SU-DHL-6 (cell line): ENCODE results near the gene CNTNAP5.

Experiments
- H2AFZ ChIP-seq: fragments of 200-600 bp; sonication (generic); 2 replicates; pipeline ENCODE4 v1.6.1; 2014; ENCODE audit warnings: low read depth, mild to moderate bottlenecking, moderate library complexity, mixed read lengths, antibody characterized with exemption, low read length; ENCODE audit not compliant: severe bottlenecking
- H3F3A ChIP-seq: fragments of 200-600 bp; shearing (Covaris generic); 2 replicates; pipeline ENCODE4 v1.6.0; 2016; ENCODE audit warnings: antibody characterized with exemption, mild to moderate bottlenecking; ENCODE audit not compliant: insufficient read depth
- H3K27ac ChIP-seq: fragments of 200-600 bp; sonication (generic); 2 replicates; pipeline ENCODE4 v1.5.1; 2016; ENCODE audit warnings: low read depth, mild to moderate bottlenecking, low read length, moderate library complexity, mixed read lengths
- H3K27me3 ChIP-seq: fragments of 200-600 bp; sonication (generic), shearing (Covaris generic); 2 replicates; pipeline ENCODE4 v1.6.0; 2014; ENCODE audit warnings: mild to moderate bottlenecking, low read length
- H3K36me3 ChIP-seq: fragments of 200-600 bp; sonication (generic); 2 replicates; pipeline ENCODE4 v1.6.1; 2014; ENCODE audit warnings: mild to moderate bottlenecking, low read length, mixed read lengths
- H3K4me2 ChIP-seq: fragments of 300-600, 200-600 bp; shearing (Covaris generic), sonication (generic); 2 replicates; pipeline ENCODE4 v1.6.0; 2014; ENCODE audit warnings: low read length, low read depth, mild to moderate bottlenecking; ENCODE audit not compliant: poor library complexity, severe bottlenecking
- H3K4me3 ChIP-seq: fragments of 200-600 bp; sonication (generic); 2 replicates; pipeline ENCODE4 v1.5.1; 2014; ENCODE audit warnings: antibody characterized with exemption, low read length, mild to moderate bottlenecking, mixed read lengths; ENCODE audit not compliant: insufficient read depth, poor library complexity, severe bottlenecking
- H3K79me2 ChIP-seq: fragments of 200-600 bp; sonication (generic); 2 replicates; pipeline ENCODE4 v1.6.1; 2014; ENCODE audit warnings: mild to moderate bottlenecking, low read length, moderate library complexity; ENCODE audit not compliant: insufficient read depth
- H3K9ac ChIP-seq: fragments of 200-600 bp; sonication (generic); 2 replicates; pipeline ENCODE4 v1.7.0; 2014; ENCODE audit warnings: mild to moderate bottlenecking, low read length
- H3K9me2 ChIP-seq: fragments of 200-600 bp; sonication (generic); replicated peaks from 2 replicates; pipeline ENCODE4 v1.6.1; 2014; ENCODE audit warnings: low read length; ENCODE audit not compliant: insufficient read depth
- H3K9me3 ChIP-seq: fragments of 200-600 bp; sonication (generic); 2 replicates; pipeline ENCODE4 v1.6.1; 2014; ENCODE audit warnings: low read length, mixed read lengths; ENCODE audit not compliant: insufficient read depth
- H4K20me1 ChIP-seq: fragments of 200-600 bp; sonication (generic); 2 replicates; pipeline ENCODE4 v1.6.1; 2014; ENCODE audit warnings: low read depth, mild to moderate bottlenecking, antibody characterized with exemption, low read length, moderate library complexity, mixed read lengths
- CTCF ChIP-seq: fragments of 200-600 bp; sonication (generic); IDR thresholded peaks from one replicate; pipeline ENCODE4 v1.5.1; 2017; ENCODE audit warnings: antibody characterized with exemption, mild to moderate bottlenecking, low read length, moderate library complexity; ENCODE audit not compliant: insufficient read depth, poor library complexity, severe bottlenecking
- EZH2phosphoT487 ChIP-seq: fragments of 200-600 bp; sonication (generic), shearing (Covaris generic); conservative IDR thresholded peaks from 2 replicates; pipeline ENCODE4 v1.6.1; 2018; ENCODE audit warnings: mild to moderate bottlenecking, antibody characterized with exemption, low read length, moderate library complexity, mixed read lengths

CNTNAP5 gene

GRCh38 chr2:124424074-124424473 is 399.0 kb downstream of the CNTNAP5 start:
- no peak for TF ChIP-seq CTCF
- no peak for TF ChIP-seq EZH2phosphoT487
- Histone ChIP-seq H3K4me3 (no peak overlapping the region), H4K20me1 (no peaks in the 10 kb centered on the region)

GRCh38 chr2:124426122-124426521 is 401.0 kb downstream of the CNTNAP5 start:
- Histone ChIP-seq H3K4me2 (no peak overlapping the region), H3K27ac (no peak overlapping the region), H3K36me3 (no peaks in the 10 kb centered on the region), H3K9me3 (no peaks in the 10 kb centered on the region), H3K27me3 (no peaks in the 10 kb centered on the region), H3K9ac (no peak overlapping the region), H2AFZ (no peak overlapping the region), H4K20me1 (no peaks in the 10 kb centered on the region), H3F3A (no peaks in the 10 kb centered on the region), H3K9me2 (no peaks in the 10 kb centered on the region), H3K4me3 (no peak overlapping the region), H3K79me2 (no peaks in the 10 kb centered on the region)
- TF ChIP-seq EZH2phosphoT487, result no peak
- TF ChIP-seq CTCF, result no peak

More at GRCh38 chr2:124424074-124424473, 399.0 kb downstream of the CNTNAP5 start:
- no peak overlapping the region for H3K4me2 ChIP-seq
- no peak overlapping the region for H3K9ac ChIP-seq
- no peak overlapping the region for H2AFZ ChIP-seq
- no peaks in the 10 kb centered on the region for H3K27me3 ChIP-seq
- no peak overlapping the region for H3K27ac ChIP-seq
- H3K79me2 ChIP-seq, result no peaks in the 10 kb centered on the region
- no peaks in the 10 kb centered on the region for H3K36me3 ChIP-seq
- no peaks in the 10 kb centered on the region for H3K9me2 ChIP-seq
- H3K9me3 ChIP-seq, result no peaks in the 10 kb centered on the region
- H3F3A ChIP-seq, result no peaks in the 10 kb centered on the region

- H3K36me3 ChIP-seq, result no peaks in the 10 kb centered on the region
- H3K4me2 ChIP-seq, result no peak overlapping the region
- H3K9ac ChIP-seq, result no peak overlapping the region
- H3K79me2 ChIP-seq, result no peaks in the 10 kb centered on the region
- no peaks in the 10 kb centered on the region for H3F3A ChIP-seq
- no peaks in the 10 kb centered on the region for H4K20me1 ChIP-seq
- H3K27ac ChIP-seq, result no peak overlapping the region
- no peak overlapping the region for H2AFZ ChIP-seq
- H3K27me3 ChIP-seq, result no peaks in the 10 kb centered on the region
- no peaks in the 10 kb centered on the region for H3K9me3 ChIP-seq
- H3K9me2 ChIP-seq, result no peaks in the 10 kb centered on the region
- TF ChIP-seq CTCF (no peak), EZH2phosphoT487 (no peak)
- H3K4me3 ChIP-seq, result no peak overlapping the region
Measured at GRCh38 chr2:124426625-124427024, 401.5 kb downstream of the CNTNAP5 start.

GRCh38 chr2:124437811-124438210 is 412.7 kb downstream of the CNTNAP5 start:
- Histone ChIP-seq H2AFZ (no peak overlapping the region), H3K36me3 (no peaks in the 10 kb centered on the region), H3F3A (no peaks in the 10 kb centered on the region), H3K4me3 (no peak overlapping the region), H3K79me2 (no peaks in the 10 kb centered on the region), H3K9ac (no peak overlapping the region), H3K27ac (no peak overlapping the region), H3K9me3 (no peaks in the 10 kb centered on the region), H3K9me2 (no peaks in the 10 kb centered on the region), H3K4me2 (no peak overlapping the region), H3K27me3 (no peaks in the 10 kb centered on the region), H4K20me1 (no peaks in the 10 kb centered on the region)
- TF ChIP-seq CTCF (no peak), EZH2phosphoT487 (no peak)
